ENCODE measurements around the gene JCAD. TPM values are rescaled to one million over a fixed set of nuclear protein-coding genes. Genes with fewer than 3 reads are reported as not detected.

Gene JCAD
- total and polyA plus RNA-seq, 2 donors = 5.9 to 9.9 TPM

DNA sequence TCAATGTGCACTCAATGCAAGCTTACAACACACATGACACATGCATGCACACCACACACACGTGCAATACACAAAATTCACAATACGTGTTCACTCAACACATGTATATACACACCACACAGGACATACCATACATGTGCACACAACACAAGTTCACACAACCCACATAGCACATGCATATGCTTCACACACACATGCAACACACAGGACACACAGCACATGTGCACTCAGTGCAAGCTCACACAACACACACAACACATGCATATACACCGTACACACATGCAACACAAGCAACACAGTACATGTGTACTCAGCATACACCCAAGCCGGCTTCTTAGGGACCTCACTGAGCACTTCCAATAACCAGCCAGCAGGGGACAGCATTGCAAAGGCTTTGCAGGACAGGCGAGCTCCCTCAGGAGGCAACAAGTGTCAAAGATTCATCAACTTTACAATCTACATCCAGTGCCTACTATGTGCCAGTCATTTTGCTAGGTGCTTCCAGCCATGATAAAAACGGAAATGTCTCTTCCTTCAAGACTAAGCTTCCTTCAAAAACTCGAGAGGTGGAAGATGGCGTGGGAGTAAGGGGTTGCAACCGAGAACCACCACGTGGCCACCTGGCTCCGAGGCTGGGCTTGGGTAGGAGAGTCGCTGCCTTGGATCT lies 61.1 kb downstream of the JCAD start:
- no peak overlapping the region for H3K4me3 ChIP-seq (ENCODE audit: low read length in 2 of 2)
- DNase-seq (ENCODE audit: low read depth in 6 of 9, low spot score in 9 of 9) = peak; percentile 49 to 88 (median 72)
- no peaks in the 10 kb centered on the region for H3K9me3 ChIP-seq (ENCODE audit: control insufficient read depth in 2 of 2, insufficient read depth in 1 of 2, low read length in 1 of 2)
- H3K4me1 ChIP-seq (ENCODE audit: control insufficient read depth in 2 of 2, insufficient read depth in 2 of 2, low read length in 2 of 2) = peaks cover 0 to 16% of the 10 kb centered on the region in 2 donors
- H3K27me3 ChIP-seq (ENCODE audit: control insufficient read depth in 2 of 2, insufficient read depth in 1 of 2, low read length in 1 of 2) = peaks cover 0 to 22% of the 10 kb centered on the region in 2 donors
- 45% methylated on average over 12 of the region's 12 CpGs for WGBS
- H3K27ac ChIP-seq (ENCODE audit: low read depth in 1 of 2, low read length in 1 of 2) = no peak overlapping the region
- H3K36me3 ChIP-seq (ENCODE audit: control insufficient read depth in 2 of 2, insufficient read depth in 2 of 2, low read length in 1 of 2) = no peaks in the 10 kb centered on the region

- DNase-seq (ENCODE audit: low read depth in 6 of 9, low spot score in 9 of 9) = no peak
- peaks cover 0 to 18% of the 10 kb centered on the region in 2 donors for H3K27me3 ChIP-seq (ENCODE audit: control insufficient read depth in 2 of 2, insufficient read depth in 1 of 2, low read length in 1 of 2)
- H3K27ac ChIP-seq (ENCODE audit: low read depth in 1 of 2, low read length in 1 of 2) = no peak overlapping the region
- H3K4me3 ChIP-seq (ENCODE audit: low read length in 2 of 2) = no peak overlapping the region
- H3K36me3 ChIP-seq (ENCODE audit: control insufficient read depth in 2 of 2, insufficient read depth in 2 of 2, low read length in 1 of 2) = no peaks in the 10 kb centered on the region
- H3K9me3 ChIP-seq (ENCODE audit: control insufficient read depth in 2 of 2, insufficient read depth in 1 of 2, low read length in 1 of 2) = no peaks in the 10 kb centered on the region
- H3K4me1 ChIP-seq (ENCODE audit: control insufficient read depth in 2 of 2, insufficient read depth in 2 of 2, low read length in 2 of 2) = peaks cover 0 to 9% of the 10 kb centered on the region in 2 donors
- 93% methylated on average over 4 of the region's 4 CpGs for WGBS
These were observed 64.6 kb downstream of the JCAD start for GRCh38 chr10:29994811-29995210.

DNA sequence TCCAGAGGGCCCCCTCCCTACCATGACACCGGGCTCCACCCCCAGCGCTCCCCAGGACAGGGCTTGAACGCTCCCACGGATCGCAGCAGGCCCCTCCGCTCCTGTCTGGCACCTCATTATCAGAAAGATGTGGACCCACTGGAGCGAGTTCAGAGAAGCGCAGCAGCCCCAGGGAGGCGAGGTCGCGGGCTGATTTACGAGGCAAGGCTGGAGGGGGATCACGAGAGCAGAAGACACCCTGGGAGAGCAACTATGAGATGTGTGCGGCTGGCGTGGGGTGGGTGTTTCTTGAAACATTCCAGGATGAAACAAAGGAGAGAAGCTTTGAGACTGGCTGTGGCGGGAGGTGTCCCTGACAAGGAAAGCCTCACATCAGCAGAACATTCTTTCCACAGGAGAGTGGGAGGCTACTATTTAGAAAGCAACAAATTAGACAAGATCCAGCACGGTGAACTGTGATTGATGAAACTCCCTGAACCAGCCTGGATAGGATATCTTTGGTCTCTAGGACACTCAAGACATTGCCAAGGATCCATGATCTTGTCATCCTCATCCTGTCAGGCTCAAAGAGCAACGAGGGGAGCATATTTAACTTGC lies 66.0 kb downstream of the JCAD start:
- DNase-seq (ENCODE audit: low read depth in 6 of 9, low spot score in 9 of 9) = no peak
- peaks cover 0 to 18% of the 10 kb centered on the region in 2 donors for H3K27me3 ChIP-seq (ENCODE audit: control insufficient read depth in 2 of 2, insufficient read depth in 1 of 2, low read length in 1 of 2)
- H3K4me3 ChIP-seq (ENCODE audit: low read length in 2 of 2) = no peak overlapping the region
- no peaks in the 10 kb centered on the region for H3K36me3 ChIP-seq (ENCODE audit: control insufficient read depth in 2 of 2, insufficient read depth in 2 of 2, low read length in 1 of 2)
- peaks cover 0 to 9% of the 10 kb centered on the region in 2 donors for H3K4me1 ChIP-seq (ENCODE audit: control insufficient read depth in 2 of 2, insufficient read depth in 2 of 2, low read length in 2 of 2)
- no peak overlapping the region for H3K27ac ChIP-seq (ENCODE audit: low read depth in 1 of 2, low read length in 1 of 2)
- WGBS = 95% methylated on average over 18 of the region's 18 CpGs
- H3K9me3 ChIP-seq (ENCODE audit: control insufficient read depth in 2 of 2, insufficient read depth in 1 of 2, low read length in 1 of 2) = no peaks in the 10 kb centered on the region

- Histone ChIP-seq H3K27ac (ENCODE audit: low read depth in 1 of 2, low read length in 1 of 2) (no peak overlapping the region), H3K36me3 (ENCODE audit: control insufficient read depth in 2 of 2, insufficient read depth in 2 of 2, low read length in 1 of 2) (no peaks in the 10 kb centered on the region), H3K9me3 (ENCODE audit: control insufficient read depth in 2 of 2, insufficient read depth in 1 of 2, low read length in 1 of 2) (no peaks in the 10 kb centered on the region), H3K4me3 (ENCODE audit: low read length in 2 of 2) (no peak overlapping the region), H3K4me1 (ENCODE audit: control insufficient read depth in 2 of 2, insufficient read depth in 2 of 2, low read length in 2 of 2) (peaks cover 0 to 9% of the 10 kb centered on the region in 2 donors), H3K27me3 (ENCODE audit: control insufficient read depth in 2 of 2, insufficient read depth in 1 of 2, low read length in 1 of 2) (peaks cover 0 to 18% of the 10 kb centered on the region in 2 donors)
- WGBS = 96% methylated on average over 4 of the region's 4 CpGs
- no peak for DNase-seq (ENCODE audit: low read depth in 6 of 9, low spot score in 9 of 9)
These were observed 66.5 kb downstream of the JCAD start for GRCh38 chr10:29992914-29993313.

DNA sequence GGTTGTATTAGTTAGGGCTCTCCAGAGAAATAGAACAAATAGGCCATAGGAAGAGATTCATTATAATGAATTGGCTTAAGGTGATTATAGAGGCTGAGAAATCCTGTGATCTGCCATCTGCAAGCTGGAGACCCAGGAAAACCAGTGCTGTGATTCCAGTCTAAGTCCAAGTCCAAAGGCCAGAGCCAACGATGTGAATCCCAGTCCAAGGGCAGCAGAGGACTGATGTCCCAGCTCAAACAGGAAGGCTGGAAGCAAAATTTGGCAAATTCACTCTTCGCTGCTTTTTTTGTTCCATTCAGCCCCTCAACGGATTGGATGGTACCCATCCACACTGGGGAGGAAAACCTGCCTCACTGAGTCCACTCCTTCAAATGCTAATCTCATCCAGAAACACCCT lies 68.0 kb downstream of the JCAD start:
- 99% methylated on average over 3 of the region's 3 CpGs for WGBS
- peaks cover 0 to 5% of the 10 kb centered on the region in 2 donors for H3K27me3 ChIP-seq (ENCODE audit: control insufficient read depth in 2 of 2, insufficient read depth in 1 of 2, low read length in 1 of 2)
- H3K9me3 ChIP-seq (ENCODE audit: control insufficient read depth in 2 of 2, insufficient read depth in 1 of 2, low read length in 1 of 2) = no peaks in the 10 kb centered on the region
- no peaks in the 10 kb centered on the region for H3K36me3 ChIP-seq (ENCODE audit: control insufficient read depth in 2 of 2, insufficient read depth in 2 of 2, low read length in 1 of 2)
- no peak for DNase-seq (ENCODE audit: low read depth in 6 of 9, low spot score in 9 of 9)
- peaks cover 0 to 3% of the 10 kb centered on the region in 2 donors for H3K4me1 ChIP-seq (ENCODE audit: control insufficient read depth in 2 of 2, insufficient read depth in 2 of 2, low read length in 2 of 2)
- no peak overlapping the region for H3K4me3 ChIP-seq (ENCODE audit: low read length in 2 of 2)
- no peak overlapping the region for H3K27ac ChIP-seq (ENCODE audit: low read depth in 1 of 2, low read length in 1 of 2)

DNA sequence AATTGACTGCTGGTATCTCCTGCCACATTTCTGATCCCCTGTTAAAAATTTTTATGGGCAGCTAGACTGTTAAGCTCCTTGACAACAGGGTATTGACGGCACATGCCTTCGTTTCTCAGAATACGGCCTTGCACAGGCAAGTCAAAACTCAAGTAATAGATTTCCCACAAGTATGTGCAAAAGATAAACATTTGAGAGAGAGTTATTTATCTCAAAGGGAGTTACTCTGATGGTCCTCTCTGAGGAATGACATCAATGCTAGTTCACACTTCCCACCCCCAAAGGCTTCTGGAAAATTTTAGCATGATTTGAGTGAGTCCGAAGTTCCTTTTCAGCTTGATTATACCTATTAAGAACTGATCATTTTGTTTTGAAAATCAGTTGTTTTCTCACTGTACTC lies 71.9 kb downstream of the JCAD start:
- Histone ChIP-seq H3K27ac (ENCODE audit: low read depth in 1 of 2, low read length in 1 of 2) (no peak overlapping the region), H3K36me3 (ENCODE audit: control insufficient read depth in 2 of 2, insufficient read depth in 2 of 2, low read length in 1 of 2) (no peaks in the 10 kb centered on the region), H3K9me3 (ENCODE audit: control insufficient read depth in 2 of 2, insufficient read depth in 1 of 2, low read length in 1 of 2) (peaks cover 0 to 6% of the 10 kb centered on the region in 2 donors), H3K4me3 (ENCODE audit: low read length in 2 of 2) (no peak overlapping the region), H3K4me1 (ENCODE audit: control insufficient read depth in 2 of 2, insufficient read depth in 2 of 2, low read length in 2 of 2) (no peaks in the 10 kb centered on the region), H3K27me3 (ENCODE audit: control insufficient read depth in 2 of 2, insufficient read depth in 1 of 2, low read length in 1 of 2) (no peaks in the 10 kb centered on the region)
- DNase-seq (ENCODE audit: low read depth in 6 of 9, low spot score in 9 of 9) = no peak
- 93% methylated on average over 4 of the region's 4 CpGs for WGBS

- no peaks in the 10 kb centered on the region for H3K27me3 ChIP-seq (ENCODE audit: control insufficient read depth in 2 of 2, insufficient read depth in 1 of 2, low read length in 1 of 2)
- no peak for DNase-seq (ENCODE audit: low read depth in 6 of 9, low spot score in 9 of 9)
- WGBS = 99% methylated on average over 2 of the region's 2 CpGs
- no peak overlapping the region for H3K4me3 ChIP-seq (ENCODE audit: low read length in 2 of 2)
- H3K36me3 ChIP-seq (ENCODE audit: control insufficient read depth in 2 of 2, insufficient read depth in 2 of 2, low read length in 1 of 2) = no peaks in the 10 kb centered on the region
- H3K27ac ChIP-seq (ENCODE audit: low read depth in 1 of 2, low read length in 1 of 2) = no peak overlapping the region
- H3K4me1 ChIP-seq (ENCODE audit: control insufficient read depth in 2 of 2, insufficient read depth in 2 of 2, low read length in 2 of 2) = no peaks in the 10 kb centered on the region
- H3K9me3 ChIP-seq (ENCODE audit: control insufficient read depth in 2 of 2, insufficient read depth in 1 of 2, low read length in 1 of 2) = peaks cover 0 to 6% of the 10 kb centered on the region in 2 donors
These were observed 76.3 kb downstream of the JCAD start for GRCh38 chr10:29982997-29983648.

DNA sequence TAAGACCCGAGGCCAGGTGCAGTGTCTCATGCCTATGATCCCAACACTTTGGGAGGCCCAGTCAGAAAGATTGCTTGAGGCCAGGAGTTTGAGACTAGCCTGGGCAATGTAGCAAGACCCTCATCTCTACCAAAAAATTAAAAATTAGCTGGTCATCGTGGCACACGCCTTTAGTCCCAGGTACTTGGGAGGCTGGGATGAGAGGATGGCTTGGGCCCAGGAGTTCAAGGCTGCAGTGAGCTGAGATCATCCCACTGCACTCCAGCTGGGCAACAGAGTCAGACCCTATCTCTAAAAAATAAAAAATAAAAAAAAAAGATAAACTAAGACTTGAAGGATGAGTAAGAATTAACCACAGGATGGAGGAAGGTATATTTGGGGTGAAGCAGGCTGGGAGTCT lies 77.9 kb downstream of the JCAD start:
- no peaks in the 10 kb centered on the region for H3K4me1 ChIP-seq (ENCODE audit: control insufficient read depth in 2 of 2, insufficient read depth in 2 of 2, low read length in 2 of 2)
- H3K27ac ChIP-seq (ENCODE audit: low read depth in 1 of 2, low read length in 1 of 2) = no peak overlapping the region
- 80% methylated on average over 3 of the region's 3 CpGs for WGBS
- no peak overlapping the region for H3K4me3 ChIP-seq (ENCODE audit: low read length in 2 of 2)
- H3K27me3 ChIP-seq (ENCODE audit: control insufficient read depth in 2 of 2, insufficient read depth in 1 of 2, low read length in 1 of 2) = no peaks in the 10 kb centered on the region
- DNase-seq (ENCODE audit: low read depth in 6 of 9, low spot score in 9 of 9) = no peak
- H3K9me3 ChIP-seq (ENCODE audit: control insufficient read depth in 2 of 2, insufficient read depth in 1 of 2, low read length in 1 of 2) = peaks cover 0 to 6% of the 10 kb centered on the region in 2 donors
- no peaks in the 10 kb centered on the region for H3K36me3 ChIP-seq (ENCODE audit: control insufficient read depth in 2 of 2, insufficient read depth in 2 of 2, low read length in 1 of 2)

DNA sequence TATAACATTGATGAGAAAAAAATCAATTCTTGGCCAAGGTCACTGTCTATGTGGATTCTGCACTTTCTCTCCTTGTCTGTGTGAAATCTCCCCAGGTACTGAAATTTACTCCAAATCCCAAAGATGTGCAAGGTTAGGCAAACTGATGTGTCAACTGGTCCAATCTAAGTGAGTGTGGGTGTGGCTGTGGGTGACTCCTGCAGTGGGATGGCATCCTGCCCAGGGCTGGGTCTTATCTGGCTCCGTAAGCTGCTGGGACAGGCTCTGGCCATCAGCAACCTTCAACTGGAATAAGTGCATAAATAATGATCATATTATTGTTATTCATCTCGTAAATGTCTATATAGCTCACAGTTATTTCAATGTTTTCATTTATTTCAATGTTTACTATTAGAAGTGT lies 79.3 kb downstream of the JCAD start:
- 96% methylated on average over 2 of the region's 2 CpGs for WGBS
- Histone ChIP-seq H3K36me3 (ENCODE audit: control insufficient read depth in 2 of 2, insufficient read depth in 2 of 2, low read length in 1 of 2) (no peaks in the 10 kb centered on the region), H3K4me1 (ENCODE audit: control insufficient read depth in 2 of 2, insufficient read depth in 2 of 2, low read length in 2 of 2) (no peaks in the 10 kb centered on the region), H3K9me3 (ENCODE audit: control insufficient read depth in 2 of 2, insufficient read depth in 1 of 2, low read length in 1 of 2) (peaks cover 0 to 6% of the 10 kb centered on the region in 2 donors), H3K4me3 (ENCODE audit: low read length in 2 of 2) (no peak overlapping the region), H3K27me3 (ENCODE audit: control insufficient read depth in 2 of 2, insufficient read depth in 1 of 2, low read length in 1 of 2) (no peaks in the 10 kb centered on the region), H3K27ac (ENCODE audit: low read depth in 1 of 2, low read length in 1 of 2) (no peak overlapping the region)
- DNase-seq (ENCODE audit: low read depth in 6 of 9, low spot score in 9 of 9) = no peak

All from thymus (tissue), 11 donors.